H9 (cell line): ENCODE results near the gene PLCL1. TPM values are rescaled to one million over a fixed set of nuclear protein-coding genes. Genes with fewer than 3 reads are reported as not detected.

Experiments
- DNase-seq: peaks from one replicate; pipeline ENCODE4 v3.0.0-alpha.2; 2017
- H2AFZ ChIP-seq: one replicate; pipeline ENCODE4 v1.6.1; 2013; ENCODE audit warnings: mild to moderate bottlenecking, low read length, control low read depth, moderate library complexity
- H2AK5ac ChIP-seq: 2 replicates; pipeline ENCODE4 v1.6.1; 2013; ENCODE audit warnings: low read length, control low read depth, mixed read lengths; ENCODE audit not compliant: insufficient read length
- H2BK120ac ChIP-seq: one replicate; pipeline ENCODE4 v1.6.1; 2013; ENCODE audit warnings: low read depth, mild to moderate bottlenecking, low read length, control low read depth, inconsistent platforms; ENCODE audit not compliant: poor library complexity, severe bottlenecking
- H2BK12ac ChIP-seq: 2 replicates; pipeline ENCODE4 v1.6.1; 2013; ENCODE audit warnings: low read length, control low read depth, mixed read lengths, low read depth; ENCODE audit not compliant: insufficient read length
- H2BK15ac ChIP-seq: 2 replicates; pipeline ENCODE4 v1.6.1; 2013; ENCODE audit warnings: low read depth, low read length, control low read depth
- H2BK20ac ChIP-seq: one replicate; pipeline ENCODE4 v1.6.1; 2013; ENCODE audit warnings: low read depth, mild to moderate bottlenecking, low read length, control low read depth, inconsistent platforms; ENCODE audit not compliant: poor library complexity, severe bottlenecking
- H2BK5ac ChIP-seq: 2 replicates; pipeline ENCODE4 v1.6.1; 2013; ENCODE audit warnings: low read length, control low read depth, mixed read lengths; ENCODE audit not compliant: insufficient read length
- H3K14ac ChIP-seq: 2 replicates; pipeline ENCODE4 v1.6.1; 2013; ENCODE audit warnings: low read length, control low read depth; ENCODE audit not compliant: insufficient read depth
- H3K18ac ChIP-seq: 2 replicates; pipeline ENCODE4 v1.6.1; 2013; ENCODE audit warnings: low read depth, mild to moderate bottlenecking, mixed read lengths, low read length, control low read depth; ENCODE audit not compliant: insufficient read length
- H3K23ac ChIP-seq: 2 replicates; pipeline ENCODE4 v1.6.1; 2013; ENCODE audit warnings: low read length, control low read depth, mixed read lengths, low read depth; ENCODE audit not compliant: insufficient read length
- H3K23me2 ChIP-seq: 2 replicates; pipeline ENCODE4 v1.6.1; 2013; ENCODE audit warnings: low read depth, mild to moderate bottlenecking, mixed read lengths, low read length, control low read depth; ENCODE audit not compliant: insufficient read length, poor library complexity, severe bottlenecking
- H3K27ac ChIP-seq: 2 replicates; pipeline ENCODE4 v1.5.1; 2013; ENCODE audit warnings: low read length, control low read depth, mixed read lengths, low read depth; ENCODE audit not compliant: insufficient read length
- H3K27me3 ChIP-seq: 2 replicates; pipeline ENCODE4 v1.6.1; 2013; ENCODE audit warnings: low read length, control low read depth, inconsistent platforms; ENCODE audit not compliant: insufficient read depth
- H3K4ac ChIP-seq: 2 replicates; pipeline ENCODE4 v1.6.1; 2013; ENCODE audit warnings: low read depth, mild to moderate bottlenecking, control low read depth, inconsistent platforms, low read length, moderate library complexity
- H3K4me1 ChIP-seq: 2 replicates; pipeline ENCODE4 v1.6.1; 2013; ENCODE audit warnings: low read length, control low read depth, inconsistent platforms; ENCODE audit not compliant: insufficient read depth
- H3K4me2 ChIP-seq: 2 replicates; pipeline ENCODE4 v1.6.1; 2013; ENCODE audit warnings: low read length, control low read depth, mixed read lengths; ENCODE audit not compliant: insufficient read length, insufficient read depth
- H3K56ac ChIP-seq: 2 replicates; pipeline ENCODE4 v1.6.1; 2013; ENCODE audit warnings: low read depth, mild to moderate bottlenecking, mixed read lengths, low read length, control low read depth; ENCODE audit not compliant: insufficient read length
- H3K79me1 ChIP-seq: 2 replicates; pipeline ENCODE4 v1.6.1; 2013; ENCODE audit warnings: low read depth, mild to moderate bottlenecking, moderate library complexity, low read length, control low read depth, inconsistent platforms; ENCODE audit not compliant: insufficient read depth, poor library complexity, severe bottlenecking
- H3K79me2 ChIP-seq: 2 replicates; pipeline ENCODE4 v1.6.1; 2013; ENCODE audit warnings: low read length, control low read depth, inconsistent platforms; ENCODE audit not compliant: insufficient read depth
- H3K9ac ChIP-seq: 2 replicates; pipeline ENCODE4 v1.6.1; 2013; ENCODE audit warnings: low read length, control low read depth, mixed read lengths; ENCODE audit not compliant: insufficient read length; ENCODE audit errors: extremely low read depth
- H3K9me3 ChIP-seq: one replicate; pipeline ENCODE4 v1.6.1; 2013; ENCODE audit warnings: low read depth, low read length, inconsistent platforms; ENCODE audit not compliant: control insufficient read depth
- H3T11ph ChIP-seq: one replicate; pipeline ENCODE4 v1.6.1; 2013; ENCODE audit warnings: mild to moderate bottlenecking, low read length, control low read depth, inconsistent platforms
- H4K20me1 ChIP-seq: one replicate; pipeline ENCODE4 v1.6.1; 2013; ENCODE audit not compliant: control insufficient read depth, insufficient read length, insufficient read depth
- H4K5ac ChIP-seq: 2 replicates; pipeline ENCODE4 v1.6.1; 2013; ENCODE audit warnings: low read depth, mild to moderate bottlenecking, mixed read lengths, low read length, control low read depth; ENCODE audit not compliant: insufficient read length
- H4K8ac ChIP-seq: replicated peaks from 2 replicates; pipeline ENCODE4 v1.6.1; 2013; ENCODE audit warnings: low read length, control low read depth, mixed read lengths, low read depth; ENCODE audit not compliant: insufficient read length
- H4K91ac ChIP-seq: 2 replicates; pipeline ENCODE4 v1.6.1; 2013; ENCODE audit warnings: low read depth, mild to moderate bottlenecking, moderate library complexity, mixed read lengths, low read length, control low read depth; ENCODE audit not compliant: insufficient read length
- H3K27ac Mint-ChIP-seq, 3 experiments: 2 replicates in 2 of 3; 3 replicates in 1 of 3; pipeline ENCODE4 v1.8.0; 2020 to 2021; ENCODE audit warnings: mixed read lengths in 3 of 3, mild to moderate bottlenecking in 1 of 3, moderate library complexity in 1 of 3
- H3K27me3 Mint-ChIP-seq: 2 replicates; pipeline ENCODE4 v1.8.0; 2021; ENCODE audit warnings: low read depth, mild to moderate bottlenecking, moderate library complexity, mixed read lengths
- H3K36me3 Mint-ChIP-seq, 3 experiments: 2 replicates in 2 of 3; 3 replicates in 1 of 3; pipeline ENCODE4 v1.8.0; 2020 to 2021; ENCODE audit warnings: low read depth in 3 of 3, mixed read lengths in 3 of 3; ENCODE audit not compliant: insufficient read depth in 1 of 3
- H3K4me1 Mint-ChIP-seq, 2 experiments: 2 replicates each; pipeline ENCODE4 v1.8.0; 2020; ENCODE audit warnings: mixed read lengths in 2 of 2
- H3K4me3 Mint-ChIP-seq, 2 experiments: 2 replicates in 1 of 2; 3 replicates in 1 of 2; pipeline ENCODE4 v1.8.0; 2020 to 2021; ENCODE audit warnings: mild to moderate bottlenecking in 2 of 2, mixed read lengths in 2 of 2, moderate library complexity in 1 of 2
- H3K9me3 Mint-ChIP-seq, 2 experiments: 2 replicates in 1 of 2; 3 replicates in 1 of 2; pipeline ENCODE4 v1.8.0; 2020; ENCODE audit warnings: mild to moderate bottlenecking in 2 of 2, mixed read lengths in 2 of 2, moderate library complexity in 1 of 2
- CTCF ChIP-seq: fragments of 200-600 bp; sonication (generic); conservative IDR thresholded peaks from 3 replicates; pipeline ENCODE4 v1.8.0; 2021; ENCODE audit warnings: antibody characterized with exemption, mild to moderate bottlenecking
- WGBS: extraction: QIAGEN DNeasy Blood & Tissue Kit; methylation state at CpG from one replicate; pipeline ENCODE4 v1.1.7; 2013; ENCODE audit warnings: missing lambda C conversion rate, low lambda C conversion rate, mixed read lengths; ENCODE audit not compliant: insufficient read length; ENCODE audit errors: extremely low coverage; 5-methylcytosine and 5-hydroxymethylcytosine counted together
- total RNA-seq: library from RNA; stranded (reverse); gene quantifications from 2 replicates; pipeline ENCODE4 v1.2.1, GENCODE V29; 2021

Gene PLCL1
- total RNA-seq, 1 experiment from 2014 or later, result 0.04 TPM

GRCh38 chr2:197759625-197760292 is 44.6 kb upstream of the PLCL1 start:
- Histone ChIP-seq H3K23me2 (no peaks in the 10 kb centered on the region), H2BK20ac (no peak overlapping the region), H2BK120ac (no peak overlapping the region), H3K9me3 (no peaks in the 10 kb centered on the region), H2BK12ac (no peak overlapping the region), H3K23ac (no peak overlapping the region), H3K56ac (no peak overlapping the region), H2BK15ac (no peak overlapping the region), H2BK5ac (no peak overlapping the region), H3K27me3 (no peaks in the 10 kb centered on the region), H3K79me1 (no peaks in the 10 kb centered on the region), H4K20me1 (no peaks in the 10 kb centered on the region), H3K9ac (no peak overlapping the region), H4K5ac (no peak overlapping the region), H4K8ac (no peak overlapping the region), H2AFZ (no peak overlapping the region), H3K27ac (no peak overlapping the region), H3K18ac (no peak overlapping the region), H4K91ac (no peak overlapping the region), H3K4me1 (no peaks in the 10 kb centered on the region), H2AK5ac (no peak overlapping the region), H3K4me2 (no peak overlapping the region), H3K14ac (no peak overlapping the region), H3K79me2 (no peaks in the 10 kb centered on the region), H3T11ph (no peak overlapping the region), H3K4ac (no peak overlapping the region)
- no peak for DNase-seq
- no peak overlapping the region for H3K4me3 Mint-ChIP-seq
- peaks cover 3% of the 10 kb centered on the region in 2 experiments; a peak in 3 of 4 replicates for H3K4me1 Mint-ChIP-seq
- H3K27ac Mint-ChIP-seq, result no peak overlapping the region
- no peak for TF ChIP-seq CTCF
- H3K27me3 Mint-ChIP-seq, result peaks cover 5% of the 10 kb centered on the region; the same call in 1 of the 2 replicates
- no CpG with 5 or more reads among the region's 11 CpGs for WGBS
- peaks cover 3 to 15% (median 4%) of the 10 kb centered on the region in 3 experiments; a peak in 4 of 7 replicates for H3K36me3 Mint-ChIP-seq
- H3K9me3 Mint-ChIP-seq, result peaks cover 15 to 16% of the 10 kb centered on the region in 2 experiments
